H4 (cell line): ENCODE measurements around the gene ATF2. TPM values are rescaled to one million over a fixed set of nuclear protein-coding genes. Genes with fewer than 3 reads are reported as not detected.

ENCODE experiments used
- DNase-seq: peaks from one replicate; pipeline ENCODE4 v3.0.0-alpha.2; 2015; ENCODE audit warnings: low spot score
- total RNA-seq: library from RNA; depleted of rRNA; stranded (reverse); fragments of >200 nt; shearing (Covaris generic); gene quantifications from 2 replicates; pipeline ENCODE4 v1.2.3, GENCODE V29; 2014

ATF2 gene
- total RNA-seq, 1 experiment from 2014 or later: 30.0 TPM

DNA sequence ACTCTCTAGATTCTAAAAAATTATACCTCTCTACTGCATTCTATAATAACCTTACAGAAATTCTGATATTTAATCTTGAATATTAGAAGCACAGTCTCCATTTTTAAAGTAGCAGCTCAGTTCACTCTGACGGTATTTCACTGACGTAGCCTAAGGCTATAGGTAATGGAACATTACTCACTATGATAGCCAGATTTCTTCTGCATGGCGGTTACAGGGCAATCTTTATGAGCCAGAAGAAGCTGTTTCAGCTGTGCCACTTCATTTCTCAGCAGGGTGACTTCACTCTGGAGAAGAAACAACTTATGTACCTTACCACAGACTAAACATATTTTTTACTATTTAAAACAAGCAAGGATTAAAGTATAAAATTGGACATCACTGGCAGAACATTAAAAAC, 87.5 kb downstream of the ATF2 start:
- DNase-seq: no peak

DNA sequence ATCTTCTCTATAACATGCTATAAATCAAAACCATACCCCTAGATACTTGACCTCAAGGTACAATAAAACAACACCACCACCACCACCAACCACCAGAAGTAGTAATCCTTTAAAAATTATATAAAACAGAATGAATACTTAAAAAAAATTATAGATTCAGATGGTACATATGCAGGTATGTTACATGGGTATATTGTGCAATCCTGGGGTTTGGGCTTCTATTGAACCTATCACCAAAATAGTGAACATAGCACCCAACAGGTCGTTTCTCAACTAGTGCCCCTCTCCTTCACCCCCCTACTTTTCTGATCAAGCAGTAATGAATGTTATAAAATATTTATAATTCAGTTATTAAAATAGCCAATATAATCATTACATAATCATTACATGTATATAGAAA, 91.7 kb downstream of the ATF2 start:
- no peak for DNase-seq

DNA sequence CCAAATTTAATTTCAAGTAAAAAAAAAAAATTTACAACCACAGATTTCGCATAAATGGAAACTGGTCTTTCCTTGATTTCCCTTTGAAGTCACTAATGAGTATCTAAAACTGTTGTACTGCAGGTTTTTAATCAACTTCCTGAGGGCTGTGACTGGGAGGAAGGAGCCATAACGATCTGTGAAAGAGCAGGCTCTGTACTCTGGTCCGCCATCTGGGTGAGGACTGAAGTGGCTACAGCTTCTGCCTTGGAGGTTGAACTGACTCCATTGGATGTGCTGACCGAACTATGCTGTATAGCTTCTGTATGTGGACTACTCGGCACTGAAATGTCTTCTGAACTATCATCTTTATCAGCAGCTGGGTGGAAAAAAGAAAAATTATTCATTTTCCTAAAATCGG, 93.5 kb downstream of the ATF2 start:
- DNase-seq: no peak

DNA sequence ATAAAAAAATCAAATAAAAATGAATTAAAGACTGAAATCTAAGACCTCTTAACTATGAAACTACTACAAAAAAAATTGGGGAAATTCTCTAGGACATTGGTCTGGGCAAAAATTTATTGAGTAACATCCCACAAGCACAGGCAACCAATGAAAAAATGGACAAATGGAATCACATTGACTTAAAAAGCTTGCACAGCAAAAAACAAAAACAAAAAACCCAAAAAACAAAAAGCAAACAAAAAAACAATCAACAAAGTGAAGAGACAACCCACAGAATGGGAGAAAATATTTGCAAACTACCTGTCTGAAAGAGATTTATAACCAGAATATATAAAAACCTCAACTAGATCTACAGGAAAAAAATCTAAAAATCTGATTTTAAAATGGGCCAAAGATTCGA, 99.5 kb downstream of the ATF2 start:
- DNase-seq: no peak

DNA sequence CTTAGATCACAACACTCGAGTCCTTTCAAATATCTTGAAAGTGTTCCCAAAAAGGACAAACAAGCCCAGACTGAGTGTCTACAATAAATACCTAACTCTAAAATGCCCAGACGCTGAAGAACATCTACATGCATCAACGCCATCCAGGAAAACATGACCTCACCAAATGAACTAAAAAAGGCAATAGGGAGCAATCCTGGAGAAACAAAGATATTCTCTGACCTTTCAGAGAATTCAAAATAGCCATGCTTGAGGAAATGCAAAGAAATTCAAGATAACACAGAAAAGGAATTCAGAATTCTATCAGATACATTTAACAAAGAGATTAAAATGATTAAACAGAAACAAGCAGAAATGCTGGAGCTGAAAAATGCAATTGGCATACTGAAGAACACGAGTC, 101.6 kb downstream of the ATF2 start:
- no peak for DNase-seq

DNA sequence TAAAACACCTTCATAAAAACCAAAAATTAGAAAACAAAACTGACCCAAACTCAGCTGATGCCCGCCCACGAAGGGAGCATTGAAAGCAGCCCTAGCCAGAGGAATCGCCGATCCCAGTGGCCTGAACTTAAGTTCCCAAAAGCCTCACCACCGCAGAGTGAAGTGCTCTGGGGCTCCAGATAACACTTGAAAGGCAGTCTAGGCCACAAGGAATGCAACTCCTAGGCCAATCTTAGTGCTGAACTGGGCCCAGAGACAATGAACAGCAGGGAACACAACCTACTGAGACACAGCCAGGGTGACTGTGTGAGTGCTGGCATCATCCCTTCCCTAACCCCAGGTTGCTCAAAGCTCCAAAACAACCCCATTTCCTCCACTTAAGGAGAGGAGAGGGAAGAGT, 103.2 kb downstream of the ATF2 start:
- no peak for DNase-seq

DNA sequence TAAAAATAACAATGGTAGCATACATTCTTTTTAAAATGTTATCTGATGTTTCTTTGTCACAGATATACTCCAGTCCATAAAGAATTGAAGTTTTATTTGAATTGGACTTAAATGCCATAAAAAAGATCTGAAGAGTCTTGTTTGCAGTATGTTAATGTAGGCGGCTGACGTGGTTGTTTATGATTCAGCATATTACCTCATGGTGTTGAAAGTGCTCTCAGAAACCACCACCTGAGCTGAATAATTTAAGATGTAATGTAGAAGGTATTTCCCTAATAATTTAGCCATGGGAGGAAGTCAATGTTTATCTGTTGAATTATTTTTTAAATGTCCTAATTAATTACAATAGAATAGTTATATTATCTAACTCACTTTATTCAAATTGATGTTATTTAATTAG, 104.3 kb downstream of the ATF2 start:
- no peak for DNase-seq

DNA sequence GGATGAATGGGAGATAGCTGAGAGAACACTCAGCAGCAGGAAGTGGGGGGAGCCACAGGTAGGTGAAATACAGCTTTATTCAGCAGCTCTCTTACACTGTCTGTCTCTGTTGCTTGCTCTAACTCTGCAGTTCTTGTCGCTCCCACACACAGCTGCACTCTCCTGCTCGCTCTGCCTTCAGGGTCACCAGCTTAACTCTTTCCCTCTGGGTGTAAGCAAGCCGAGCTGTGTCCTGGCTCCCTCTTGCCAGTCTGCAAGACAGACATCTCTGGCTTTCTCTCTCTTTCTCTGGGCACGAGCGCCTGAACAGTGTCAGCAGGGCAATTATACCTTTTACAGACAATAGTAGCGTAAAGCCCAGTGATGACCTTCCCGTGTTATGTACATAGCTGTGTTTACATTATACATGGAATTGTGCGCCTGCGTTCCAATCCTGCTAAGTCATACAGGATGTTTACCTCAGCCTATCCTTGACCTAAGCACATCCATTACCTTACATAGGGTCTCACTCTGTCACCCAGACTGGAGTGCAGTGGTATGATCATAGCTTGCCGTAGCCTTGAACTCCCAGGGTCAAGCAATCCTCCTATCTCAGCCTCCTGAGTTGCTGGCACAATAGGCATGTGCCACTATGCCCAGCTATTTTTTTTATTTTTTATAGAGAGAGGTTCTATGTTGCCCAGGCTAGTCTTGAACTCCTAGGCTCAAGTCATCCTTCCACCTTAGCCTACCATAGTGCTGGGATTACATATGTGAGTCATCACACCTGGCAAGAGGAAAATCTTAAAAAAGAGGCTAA, 105.0 kb downstream of the ATF2 start:
- DNase-seq: no peak

DNA sequence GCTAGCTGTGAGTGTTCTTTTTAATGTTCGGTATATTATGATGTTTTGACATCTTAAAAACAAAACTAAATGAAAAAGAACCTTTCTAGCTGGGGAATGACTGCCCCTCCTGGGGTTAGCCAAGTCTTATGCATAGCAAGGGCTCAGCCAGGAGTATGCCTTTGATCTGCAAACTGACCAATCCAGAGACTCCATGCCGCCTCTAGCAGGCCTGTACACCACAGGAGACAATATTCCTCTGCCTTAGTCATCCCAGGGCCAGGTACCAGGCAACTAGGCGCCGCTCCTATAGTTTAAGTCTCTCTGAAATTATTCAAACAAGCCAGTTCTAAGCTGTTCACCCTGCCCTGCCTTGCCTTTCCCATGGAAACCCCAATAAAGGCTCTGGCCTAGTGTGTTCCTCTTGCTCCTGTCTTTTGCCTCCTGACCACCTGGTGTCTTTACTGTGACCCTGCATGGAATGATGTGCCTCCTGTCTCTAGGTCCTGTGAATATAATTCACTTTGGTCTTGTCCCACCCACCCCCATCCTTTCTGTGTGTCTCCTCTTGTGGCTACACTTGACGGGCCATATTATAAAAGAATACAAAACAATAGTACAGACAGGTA, 110.8 kb downstream of the ATF2 start:
- no peak for DNase-seq

DNA sequence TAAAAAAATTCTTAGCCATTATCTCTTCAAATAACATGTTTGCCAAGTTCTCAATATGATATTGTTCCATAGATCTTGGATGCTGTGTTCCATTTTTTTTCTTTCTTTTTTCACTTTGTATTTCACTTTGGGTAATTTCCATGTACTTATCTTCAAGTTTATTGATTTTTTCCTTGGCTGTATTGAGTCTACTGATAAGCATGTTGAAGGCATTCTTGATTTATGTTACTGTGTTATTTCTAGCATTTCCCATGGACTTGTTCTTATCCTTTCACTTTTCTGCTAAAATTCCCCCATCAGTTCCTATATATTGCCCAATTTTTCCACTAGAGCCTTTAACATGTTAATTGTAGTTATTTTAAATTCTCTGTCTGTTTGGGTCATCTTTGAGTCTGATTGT, 112.0 kb downstream of the ATF2 start:
- no peak for DNase-seq

DNA sequence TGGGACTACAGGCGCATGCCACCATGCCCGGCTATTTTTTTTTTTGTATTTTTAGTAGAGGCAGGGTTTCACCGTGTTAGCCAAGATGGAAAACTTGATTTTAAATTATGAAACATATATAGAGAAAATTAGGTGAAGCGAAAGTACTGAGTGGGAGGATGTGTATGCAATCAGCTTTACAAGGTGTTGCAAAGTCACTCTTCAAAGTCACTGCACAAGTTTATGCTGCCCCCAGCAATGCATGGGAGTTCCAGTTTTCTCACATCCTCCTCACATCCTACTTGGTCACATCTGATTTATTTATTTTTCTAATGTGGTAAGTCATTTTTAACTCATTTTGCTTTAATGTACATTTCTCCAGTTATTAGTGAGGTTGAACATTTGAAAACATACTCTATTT, 113.7 kb downstream of the ATF2 start:
- DNase-seq: no peak

DNA sequence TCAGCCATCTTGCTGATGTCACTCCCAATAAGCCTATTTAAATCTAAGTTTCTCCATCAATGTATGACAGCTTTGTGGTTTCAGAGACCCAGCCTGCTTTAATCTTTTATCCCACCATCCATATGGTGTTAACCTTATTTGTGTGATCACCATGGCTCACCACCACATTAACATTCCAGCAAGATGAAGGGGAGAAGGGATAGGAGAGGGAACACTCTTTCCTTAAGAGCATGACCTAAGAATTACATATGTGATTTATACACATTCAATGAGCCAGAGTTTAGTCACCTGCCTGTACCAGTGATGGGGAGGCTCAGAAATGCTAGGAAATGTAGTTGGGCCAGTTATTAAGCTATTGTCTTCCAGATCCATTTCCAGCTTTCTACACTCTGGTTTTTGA, 118.3 kb downstream of the ATF2 start:
- DNase-seq: no peak

DNA sequence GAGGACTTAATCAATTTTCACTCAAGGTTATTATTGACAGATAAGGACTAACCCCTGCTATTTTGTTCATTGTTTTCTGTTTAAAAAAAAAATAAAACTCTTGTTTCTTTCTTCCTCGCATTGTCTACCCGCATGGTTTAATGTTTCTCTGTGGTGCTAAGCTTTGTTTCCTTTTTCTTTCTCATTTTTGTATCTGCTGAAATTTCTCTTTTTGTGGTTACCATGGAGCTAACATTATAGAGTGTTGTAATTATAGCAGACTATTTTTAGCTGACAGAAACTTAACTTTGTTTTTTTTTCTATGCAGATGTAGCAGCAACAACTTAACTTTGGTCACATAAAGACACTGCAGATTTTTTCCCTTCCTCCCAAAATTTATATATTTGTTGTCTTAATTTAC, 119.7 kb downstream of the ATF2 start:
- no peak for DNase-seq

DNA sequence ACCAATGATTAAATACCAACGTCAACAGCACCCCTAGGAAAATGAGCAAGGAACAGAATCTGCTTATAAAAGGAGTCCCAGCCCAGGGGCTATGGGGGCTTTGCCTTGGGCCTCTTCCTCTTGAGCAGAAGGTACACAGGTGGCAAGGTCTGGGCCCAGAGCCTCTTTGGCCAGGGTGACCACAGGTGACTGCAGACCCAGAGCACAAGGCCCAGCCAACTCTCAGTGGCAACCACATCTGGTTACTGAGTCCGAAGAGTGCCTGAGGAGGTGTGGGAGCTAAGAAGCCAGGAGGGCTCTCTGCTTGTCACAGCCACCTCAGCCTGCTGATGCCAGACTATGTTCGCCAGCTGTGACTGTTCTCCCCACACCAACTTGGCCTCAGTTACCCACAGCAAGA, 128.5 kb downstream of the ATF2 start:
- DNase-seq: no peak

DNA sequence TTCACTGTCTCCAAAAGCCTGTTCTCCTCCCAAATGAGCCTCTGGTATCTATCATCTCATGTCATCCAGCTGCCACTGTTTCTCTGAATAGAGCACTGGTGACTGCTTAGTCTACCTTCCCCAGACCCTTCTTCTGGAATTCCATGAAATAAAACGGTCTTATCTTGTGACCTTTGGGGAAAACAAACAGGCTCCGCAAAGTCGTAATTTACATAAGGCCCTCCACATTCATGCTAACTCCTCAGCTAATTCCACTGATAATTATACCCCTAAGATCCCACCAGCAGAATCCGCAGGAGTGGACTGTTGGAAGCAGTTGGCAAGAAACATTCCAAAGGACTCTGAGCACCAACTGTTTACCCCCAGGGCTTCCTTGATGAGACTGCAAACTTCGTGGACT, 129.0 kb downstream of the ATF2 start:
- no peak for DNase-seq

DNA sequence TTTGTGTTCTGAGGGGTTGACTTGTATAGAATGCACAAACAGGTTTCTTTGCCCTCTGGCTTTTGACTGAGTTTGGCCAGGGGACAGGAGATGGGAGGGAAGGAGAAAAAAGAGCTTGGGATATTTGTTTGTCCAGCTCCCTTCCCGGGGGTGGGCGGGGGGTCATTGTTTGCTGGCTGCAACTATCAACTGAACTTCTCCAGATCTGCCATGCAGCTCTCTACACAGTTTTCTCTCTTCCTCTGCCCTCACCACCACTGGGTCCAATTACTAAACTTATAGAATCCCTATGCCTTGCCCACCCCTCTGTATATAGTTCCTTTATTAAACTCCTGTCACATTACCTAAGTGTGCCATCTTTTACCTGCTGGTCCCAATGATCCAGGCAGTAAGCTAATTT, 130.1 kb downstream of the ATF2 start:
- no peak for DNase-seq

DNA sequence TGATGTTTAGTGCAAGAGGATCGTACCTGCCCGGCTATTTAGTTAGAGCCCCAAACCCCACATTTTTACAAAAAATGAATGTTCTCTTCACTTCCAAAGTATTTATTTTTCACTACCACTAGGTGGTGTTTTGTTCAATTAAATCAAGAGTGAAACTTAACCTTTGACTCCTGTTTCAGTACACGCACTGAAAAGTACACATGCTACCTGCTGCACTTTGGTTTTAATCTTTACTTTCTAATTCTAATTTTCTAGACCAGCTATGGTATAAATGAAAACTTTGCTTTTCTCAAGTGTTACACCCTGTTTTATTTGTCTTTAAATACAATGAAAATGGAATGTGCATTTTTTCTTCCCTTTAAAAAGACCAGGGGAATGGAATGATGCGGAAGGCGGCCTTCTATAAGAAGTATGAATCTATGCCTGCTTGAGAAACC, 131.4 kb downstream of the ATF2 start:
- DNase-seq: peak; percentile 48

DNA sequence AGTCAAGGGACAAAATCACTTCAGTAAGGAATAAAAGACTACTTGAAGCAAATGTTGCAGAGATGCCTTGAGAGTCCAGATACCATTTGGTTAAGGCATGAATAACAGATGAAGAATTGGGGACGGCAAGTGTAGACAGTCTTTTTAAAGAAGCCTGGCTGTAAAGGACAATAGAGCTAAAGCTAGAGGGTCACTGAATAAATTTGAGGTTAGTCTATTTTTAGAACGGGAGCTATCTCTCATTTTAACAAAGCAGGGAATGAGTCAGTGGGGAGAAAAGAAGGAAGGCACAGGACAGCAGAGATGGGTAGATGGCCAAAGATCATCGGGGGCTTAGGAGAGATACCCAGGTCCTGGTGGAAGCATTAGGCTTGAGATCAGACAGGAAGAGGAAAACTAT, 132.2 kb downstream of the ATF2 start:
- DNase-seq: no peak

DNA sequence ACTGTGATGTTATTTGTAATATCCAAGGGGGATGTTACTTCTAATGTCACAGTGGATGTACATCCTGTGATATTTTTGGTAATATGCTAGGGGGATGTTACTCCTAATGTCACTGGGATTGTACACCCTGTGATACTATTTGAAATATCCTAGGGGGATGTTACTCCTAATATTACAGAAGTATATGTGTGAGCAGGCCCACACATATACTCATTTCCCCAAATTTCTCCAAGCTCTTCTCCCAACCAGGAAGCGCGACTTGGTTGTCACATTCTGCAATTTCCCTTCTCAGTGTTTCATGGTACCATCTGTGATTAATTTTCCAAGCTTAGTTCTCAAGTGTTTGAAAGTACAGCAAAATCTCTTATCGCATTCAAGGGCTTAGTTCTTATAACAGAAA, 133.3 kb downstream of the ATF2 start:
- no peak for DNase-seq

DNA sequence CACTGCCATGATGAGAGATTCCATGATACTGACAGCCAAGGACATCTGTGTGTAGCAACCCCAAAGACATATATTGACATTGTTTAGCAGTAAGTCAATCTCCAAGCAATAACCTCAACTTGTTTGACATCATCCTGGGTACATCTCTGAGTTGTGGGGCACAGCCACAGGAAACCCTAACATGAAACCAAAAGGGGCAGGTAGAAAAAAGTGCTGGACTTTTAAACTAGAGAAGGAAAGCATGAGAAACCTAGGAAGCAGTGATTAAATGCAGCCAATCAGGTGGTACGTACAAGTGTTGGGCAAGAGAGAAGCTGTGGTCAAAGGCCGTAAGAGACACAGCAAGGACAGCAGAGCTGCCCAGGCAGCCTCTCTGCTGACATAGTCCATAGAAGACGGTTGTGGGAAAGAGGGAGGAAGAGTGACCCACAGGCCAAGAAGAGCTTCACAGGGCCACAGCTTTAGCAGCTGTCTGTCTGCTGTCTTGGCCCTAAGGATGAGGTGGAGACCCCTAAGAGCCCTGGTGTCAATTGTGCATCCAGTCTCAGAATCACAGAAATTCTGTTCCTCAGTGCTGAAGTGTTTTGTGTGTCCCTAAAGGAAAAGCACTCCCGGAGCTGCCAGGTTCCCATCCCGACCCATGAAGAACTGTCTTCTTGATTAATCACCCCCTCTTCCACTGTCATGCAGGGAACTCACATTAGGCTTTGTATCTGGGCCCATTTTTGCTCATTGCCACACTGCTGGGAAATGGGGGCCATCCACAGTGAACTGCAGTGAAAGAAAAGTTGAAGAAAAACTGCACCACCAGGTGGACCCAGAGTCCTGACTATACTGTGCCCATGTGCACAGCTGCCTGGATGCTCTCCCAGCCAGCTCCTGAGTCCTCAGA, 137.4 kb downstream of the ATF2 start:
- DNase-seq: peak; percentile 48

DNA sequence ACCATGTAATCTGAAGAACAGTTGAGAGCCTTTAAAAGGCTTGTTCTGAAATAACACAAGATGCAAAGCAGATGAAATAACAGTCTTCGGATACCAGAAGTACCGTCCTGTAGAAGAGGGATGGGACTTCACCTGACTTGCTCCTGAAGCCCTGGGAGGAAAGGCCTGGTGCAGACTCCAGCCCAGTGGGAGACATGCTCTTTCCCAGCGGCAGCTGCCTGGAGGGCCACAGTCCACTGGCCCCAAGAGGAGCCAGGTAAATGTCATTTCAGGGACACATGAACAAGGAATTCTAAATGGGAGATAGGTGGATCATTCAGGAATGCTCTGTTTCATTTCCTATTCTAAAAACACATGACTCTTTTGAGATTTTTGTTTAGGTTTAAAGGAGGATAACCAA, 140.2 kb downstream of the ATF2 start:
- DNase-seq: no peak

DNA sequence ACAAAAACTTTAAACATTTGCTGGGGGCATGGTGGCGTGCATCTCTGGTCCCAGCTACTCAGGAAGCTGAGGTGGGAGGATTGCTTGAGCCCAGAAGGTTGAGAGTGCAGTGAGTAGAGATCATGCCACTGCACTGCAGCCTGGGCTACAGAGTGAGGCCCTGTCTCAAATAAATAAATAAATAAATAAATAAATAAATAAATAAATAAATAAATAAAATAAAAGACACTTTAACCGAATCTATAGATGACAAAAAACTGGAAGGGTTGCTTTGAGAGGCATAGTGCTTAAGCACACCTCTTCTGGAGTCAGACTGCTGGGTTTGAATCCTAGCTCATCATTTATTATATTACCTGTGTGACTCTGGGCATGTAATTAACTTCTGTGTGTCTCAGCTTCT, 141.6 kb downstream of the ATF2 start:
- no peak for DNase-seq

DNA sequence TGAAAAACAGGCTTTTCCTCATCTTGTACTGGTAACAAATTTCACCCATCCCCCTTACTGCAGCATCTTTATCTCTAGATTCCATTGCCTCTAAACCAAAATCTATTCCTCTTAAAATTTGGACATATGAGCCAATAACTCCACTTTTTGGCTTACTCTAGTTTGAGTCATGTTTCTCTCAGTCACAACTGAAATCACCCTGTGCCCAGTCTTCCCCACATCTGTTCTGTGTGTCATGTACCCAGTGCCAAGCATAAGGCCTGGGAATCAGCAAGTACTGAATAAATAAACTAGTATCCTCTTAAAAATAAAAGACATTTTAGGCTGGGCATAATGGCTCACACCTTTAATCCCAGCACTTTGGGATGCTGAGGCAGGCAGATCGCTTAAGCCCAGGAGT, 142.1 kb downstream of the ATF2 start:
- no peak for DNase-seq
